Placental pericyte (primary cell): ENCODE data around the gene RGS18. TPM values are rescaled to one million over a fixed set of nuclear protein-coding genes. Genes with fewer than 3 reads are reported as not detected.

Experiments used
- total RNA-seq: library from RNA; depleted of rRNA; stranded (reverse); fragments of >200 nt; gene quantifications from 2 replicates; pipeline ENCODE4 v1.2.3, GENCODE V29; 2012

Gene RGS18
- total RNA-seq: not detected in 2 replicates

GRCh38 chr1:192158181-192158580 is at the start of gene RGS18:
RGS18 (plus strand) TSS chr1:192158462; CDS start chr1:192158638, 176 bp downstream.

Other genes with a start within 250 kb of the RGS18 start
- gene RGS21, start 158.5 kb downstream of the RGS18 start, total RNA-seq: not detected in 2 replicates